Activated B cell treated with CpG ODN at 0.5 μM for 24 hours (primary cell): Measurements from ENCODE around the gene PHF2. TPM values are rescaled to one million over a fixed set of nuclear protein-coding genes. Genes with fewer than 3 reads are reported as not detected.

Source experiments
- ATAC-seq: fragments of 200-7000 bp; cut with Tn5 transposase; one replicate; pipeline ENCODE4 v1.10.0; 2021; ENCODE audit warnings: low read depth, mild to moderate bottlenecking, moderate library complexity
- CTCF ChIA-PET: fragments of 350-600 bp; sonication (Branson Sonifier 250); formaldehyde crosslinking; loops from one replicate; lab custom pipeline; 2021; ENCODE audit warnings: antibody characterized with exemption; lab: Charles Lee
- POLR2A ChIA-PET: fragments of 350-600 bp; sonication (Branson Sonifier 250); formaldehyde crosslinking; loops from one replicate; lab custom pipeline; 2021; ENCODE audit warnings: antibody characterized with exemption; lab: Charles Lee
- DNase-seq: peaks from one replicate; pipeline ENCODE4 v3.0.0; 2022
- H3K27ac Mint-ChIP-seq: one replicate; pipeline ENCODE4 v1.8.0; 2020; ENCODE audit warnings: mixed read lengths
- H3K27me3 Mint-ChIP-seq: one replicate; pipeline ENCODE4 v1.8.0; 2021; ENCODE audit warnings: mixed read lengths
- H3K36me3 Mint-ChIP-seq: one replicate; pipeline ENCODE4 v1.8.0; 2021; ENCODE audit warnings: low read depth, mixed read lengths
- H3K4me1 Mint-ChIP-seq: one replicate; pipeline ENCODE4 v1.8.0; 2021; ENCODE audit warnings: mixed read lengths
- H3K4me3 Mint-ChIP-seq: one replicate; pipeline ENCODE4 v1.8.0; 2020; ENCODE audit warnings: mild to moderate bottlenecking, mixed read lengths
- H3K9me3 Mint-ChIP-seq: one replicate; pipeline ENCODE4 v1.8.0; 2020; ENCODE audit warnings: mixed read lengths
- CTCF ChIP-seq: fragments of 200-600 bp; IDR thresholded peaks from one replicate; pipeline ENCODE4 v1.8.0; 2022; ENCODE audit warnings: antibody characterized with exemption, mild to moderate bottlenecking
- intact Hi-C: fragments of 100-400 bp; cut with micrococcal nuclease; formaldehyde crosslinking; loops from one replicate; pipeline ENCODE4 v1.15.1; 2024
- total RNA-seq: library from RNA; stranded (reverse); gene quantifications from 2 replicates; pipeline ENCODE4 v1.2.3, GENCODE V29; 2022

The PHF2 gene
- total RNA-seq, 1 donor from 2014 or later: 18.2 TPM

DNA sequence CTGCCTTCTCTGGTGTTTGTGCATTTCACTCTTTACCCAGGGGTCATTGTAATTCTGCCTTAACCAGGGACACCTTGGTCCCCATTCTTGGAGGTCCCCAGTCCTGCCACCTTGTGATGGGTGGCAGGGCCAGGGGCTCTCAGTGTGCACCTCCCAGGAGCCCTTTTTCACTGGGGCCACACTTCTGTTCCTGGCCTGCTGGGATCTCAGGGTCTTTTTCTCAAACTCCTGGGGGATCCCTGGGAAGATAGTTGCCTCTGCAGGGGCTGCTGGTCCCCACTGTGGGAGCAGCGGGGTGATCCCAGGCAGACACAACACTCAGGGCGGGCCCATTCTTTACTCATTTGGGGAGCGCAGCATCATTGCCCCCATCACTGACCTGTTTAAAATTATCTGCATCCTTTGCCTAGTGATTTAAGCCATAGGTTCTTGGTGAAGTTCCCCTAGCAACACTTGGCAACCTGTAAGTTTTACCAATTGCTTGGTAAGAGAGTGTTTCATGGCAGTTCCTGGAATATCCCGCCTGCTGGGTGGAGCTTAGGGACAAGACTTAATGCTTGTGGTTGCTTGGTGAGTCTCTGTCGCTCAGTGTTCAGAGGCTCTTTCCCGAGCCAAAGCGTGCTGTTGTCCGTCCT is 15.7 kb downstream of the PHF2 start:
- no peak overlapping the region for H3K27ac Mint-ChIP-seq
- H3K4me3 Mint-ChIP-seq: no peak overlapping the region
- no peak for ATAC-seq
- intact Hi-C loops: no loop called here
- H3K36me3 Mint-ChIP-seq: no peaks in the 10 kb centered on the region
- no peak for TF ChIP-seq CTCF
- no peaks in the 10 kb centered on the region for H3K9me3 Mint-ChIP-seq
- H3K27me3 Mint-ChIP-seq: no peaks in the 10 kb centered on the region
- ChIA-PET POLR2A (no interaction called here), CTCF (no interaction called here)
- peaks cover 45% of the 10 kb centered on the region for H3K4me1 Mint-ChIP-seq
- DNase-seq: no peak

DNA sequence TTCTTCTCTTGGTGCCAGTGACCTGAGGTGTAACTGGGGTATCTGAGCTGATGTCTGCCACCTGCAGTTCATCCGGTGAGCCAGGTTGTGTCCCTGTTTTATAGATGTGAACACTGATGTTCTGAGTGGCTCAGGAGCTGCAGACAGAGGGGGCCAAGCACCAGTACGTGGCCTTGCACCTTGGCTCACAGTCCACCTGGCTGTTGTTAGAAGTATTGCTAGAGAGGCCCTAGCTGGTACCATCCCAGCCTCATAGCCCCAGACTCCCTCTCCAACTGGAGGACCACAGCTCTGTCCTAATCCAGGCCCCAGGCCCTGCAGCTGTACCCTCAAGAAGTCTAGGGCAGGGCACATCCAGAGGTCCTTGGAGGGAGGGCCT is 16.2 kb downstream of the PHF2 start:
- no peaks in the 10 kb centered on the region for H3K36me3 Mint-ChIP-seq
- ChIA-PET POLR2A (no interaction called here), CTCF (no interaction called here)
- H3K27ac Mint-ChIP-seq: no peak overlapping the region
- H3K27me3 Mint-ChIP-seq: no peaks in the 10 kb centered on the region
- no peak for ATAC-seq
- no peak for DNase-seq
- no peaks in the 10 kb centered on the region for H3K9me3 Mint-ChIP-seq
- H3K4me1 Mint-ChIP-seq: peaks cover 50% of the 10 kb centered on the region
- H3K4me3 Mint-ChIP-seq: no peak overlapping the region
- intact Hi-C loops: no loop called here
- TF ChIP-seq CTCF: no peak

- DNase-seq: no peak
- H3K4me1 Mint-ChIP-seq: peaks cover 53% of the 10 kb centered on the region
- H3K27ac Mint-ChIP-seq: no peak overlapping the region
- intact Hi-C loops: no loop called here
- ChIA-PET CTCF (no interaction called here), POLR2A (no interaction called here)
- no peak for ATAC-seq
- H3K36me3 Mint-ChIP-seq: no peaks in the 10 kb centered on the region
- no peak for TF ChIP-seq CTCF
- no peaks in the 10 kb centered on the region for H3K9me3 Mint-ChIP-seq
- H3K4me3 Mint-ChIP-seq: no peak overlapping the region
- H3K27me3 Mint-ChIP-seq: no peaks in the 10 kb centered on the region
Measured at GRCh38 chr9:93593144-93593658, 16.8 kb downstream of the PHF2 start.

DNA sequence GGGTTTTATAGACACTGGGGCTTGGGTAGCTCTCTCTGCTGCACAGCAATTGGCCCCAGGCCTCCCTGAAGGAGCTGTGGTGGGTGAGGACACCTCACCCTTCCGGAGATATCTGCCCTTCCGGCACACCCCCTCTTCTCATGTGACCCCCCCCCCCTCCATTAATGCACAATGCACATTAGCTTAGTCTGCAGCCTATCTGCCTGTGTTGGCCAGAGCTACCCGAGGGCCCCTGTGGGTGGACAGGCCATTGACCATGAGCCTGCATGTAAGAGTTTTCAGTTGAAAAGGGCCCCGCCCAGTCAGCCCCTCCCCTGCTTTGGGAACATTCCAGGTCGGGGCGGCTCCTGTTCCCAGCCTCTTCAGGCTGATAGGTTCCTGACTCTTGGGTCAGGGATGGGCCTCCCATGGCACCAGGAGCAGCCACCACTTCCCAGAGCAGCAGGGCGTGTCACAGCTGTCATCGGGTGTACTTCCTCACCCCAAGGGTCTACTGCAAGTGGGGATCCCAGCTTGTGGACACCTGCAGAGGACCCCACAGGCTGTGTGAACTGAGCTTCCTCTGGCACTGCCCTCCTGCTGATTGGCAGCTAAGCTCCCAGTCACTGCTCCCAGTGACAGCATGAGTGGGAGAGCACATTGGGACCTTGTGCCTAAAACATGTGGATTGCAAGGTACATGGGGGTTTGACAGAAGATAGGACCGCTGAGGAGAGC is 17.8 kb downstream of the PHF2 start:
- ChIA-PET POLR2A (no interaction called here), CTCF (no interaction called here)
- Mint-ChIP-seq H3K27me3 (no peaks in the 10 kb centered on the region), H3K9me3 (no peaks in the 10 kb centered on the region), H3K4me3 (no peak overlapping the region), H3K36me3 (no peaks in the 10 kb centered on the region), H3K27ac (no peak overlapping the region), H3K4me1 (peaks cover 61% of the 10 kb centered on the region)
- intact Hi-C loops: no loop called here
- DNase-seq (no peak), ATAC-seq (no peak)
- no peak for TF ChIP-seq CTCF

GRCh38 chr9:93595461-93595860 is 19.1 kb downstream of the PHF2 start:
- CTCF ChIA-PET: no interaction called here
- DNase-seq (no peak), ATAC-seq (no peak)
- intact Hi-C loops: no loop called here
- no peak overlapping the region for H3K27ac Mint-ChIP-seq
- H3K27me3 Mint-ChIP-seq: no peaks in the 10 kb centered on the region
- H3K9me3 Mint-ChIP-seq: no peaks in the 10 kb centered on the region
- no peak for TF ChIP-seq CTCF
- H3K4me3 Mint-ChIP-seq: no peak overlapping the region
- no peaks in the 10 kb centered on the region for H3K36me3 Mint-ChIP-seq
- POLR2A ChIA-PET: no interaction called here
- H3K4me1 Mint-ChIP-seq: peaks cover 65% of the 10 kb centered on the region
